ENCODE measurements around the gene VKORC1L1. TPM values are rescaled to one million over a fixed set of nuclear protein-coding genes. Genes with fewer than 3 reads are reported as not detected.
"Not testable (repeated sequence)": the region's sequence is repeated elsewhere in the genome, so short reads cannot be mapped to it uniquely, and the experiment has no call there.

The VKORC1L1 gene
- 10 to 100 TPM; 16.6 to 26.4 (median 23.6) TPM for polyA plus RNA-seq (ENCODE audit: insufficient read length in 10 of 10)
- long read RNA-seq, donor 1, full-length matches to known transcripts, result 5 of 5 reads
- long read RNA-seq, donor 1, partial matches to known transcripts, result 0 of 5 reads
- long read RNA-seq, donor 1, other reads (novel, unspliced or antisense), result 0 of 5 reads
- long read RNA-seq, donor 2, full-length matches to known transcripts, result 10 of 10 reads
- long read RNA-seq, donor 2, partial matches to known transcripts, result 0 of 10 reads
- long read RNA-seq, donor 2, other reads (novel, unspliced or antisense), result 0 of 10 reads
- long read RNA-seq, donor 3, result 0 reads
- long read RNA-seq, donor 4, full-length matches to known transcripts, result 7 of 7 reads
- long read RNA-seq, donor 4, partial matches to known transcripts, result 0 of 7 reads
- long read RNA-seq, donor 4, other reads (novel, unspliced or antisense), result 0 of 7 reads
- long read RNA-seq, donor 5, full-length matches to known transcripts, result 14 of 14 reads
- long read RNA-seq, donor 5, partial matches to known transcripts, result 0 of 14 reads
- long read RNA-seq, donor 5, other reads (novel, unspliced or antisense), result 0 of 14 reads
- long read RNA-seq, donor 6, full-length matches to known transcripts, result 10 of 10 reads
- long read RNA-seq, donor 6, partial matches to known transcripts, result 0 of 10 reads
- long read RNA-seq, donor 6, other reads (novel, unspliced or antisense), result 0 of 10 reads
- long read RNA-seq, donor 7, full-length matches to known transcripts, result 7 of 7 reads
- long read RNA-seq, donor 7, partial matches to known transcripts, result 0 of 7 reads
- long read RNA-seq, donor 7, other reads (novel, unspliced or antisense), result 0 of 7 reads
- long read RNA-seq, donor 8, full-length matches to known transcripts, result 3 of 3 reads
- long read RNA-seq, donor 8, partial matches to known transcripts, result 0 of 3 reads
- long read RNA-seq, donor 8, other reads (novel, unspliced or antisense), result 0 of 3 reads
- long read RNA-seq, donor 9, full-length matches to known transcripts, result 2 of 2 reads
- long read RNA-seq, donor 9, partial matches to known transcripts, result 0 of 2 reads
- long read RNA-seq, donor 9, other reads (novel, unspliced or antisense), result 0 of 2 reads

- DNase-seq, result peak; percentile 93 to 96 (median 95)
Observed at GRCh38 chr7:65872776-65873581, at the start of gene VKORC1L1. Gene VKORC1L1, plus strand, starts transcription at chr7:65873074. Its CDS starts 298 bp downstream, at chr7:65873372.

GRCh38 chr7:65827366-65827765 lies 45.5 kb upstream of the VKORC1L1 start:
- no peak for DNase-seq

GRCh38 chr7:65832281-65832680 lies 40.6 kb upstream of the VKORC1L1 start:
- DNase-seq, result peak; percentile 6 to 22 (median 10)

GRCh38 chr7:65836684-65837083 lies 36.2 kb upstream of the VKORC1L1 start:
- not testable (repeated sequence) for DNase-seq

- DNase-seq, result not testable (repeated sequence)
Observed at GRCh38 chr7:65837541-65837956, 35.3 kb upstream of the VKORC1L1 start.

- DNase-seq, result no peak
Observed at GRCh38 chr7:65839846-65840245, 33.0 kb upstream of the VKORC1L1 start.

- no peak for DNase-seq
Observed at GRCh38 chr7:65840446-65840845, 32.4 kb upstream of the VKORC1L1 start.

GRCh38 chr7:65843616-65844015 lies 29.3 kb upstream of the VKORC1L1 start:
- DNase-seq, result not testable (repeated sequence)

GRCh38 chr7:65846008-65846570 lies 26.8 kb upstream of the VKORC1L1 start:
- no peak for DNase-seq

- DNase-seq, result not testable (repeated sequence)
Observed at GRCh38 chr7:65853426-65853825, 19.4 kb upstream of the VKORC1L1 start.

- not testable (repeated sequence) for DNase-seq
Observed at GRCh38 chr7:65853892-65854291, 19.0 kb upstream of the VKORC1L1 start.

GRCh38 chr7:65857321-65857894 lies 15.5 kb upstream of the VKORC1L1 start:
- not testable (repeated sequence) for DNase-seq

GRCh38 chr7:65858660-65859059 lies 14.2 kb upstream of the VKORC1L1 start:
- DNase-seq, result not testable (repeated sequence)

- not testable (repeated sequence) for DNase-seq
Observed at GRCh38 chr7:65866244-65866643, 6.6 kb upstream of the VKORC1L1 start.

- DNase-seq, result not testable (repeated sequence)
Observed at GRCh38 chr7:65867681-65868080, 5.2 kb upstream of the VKORC1L1 start.

GRCh38 chr7:65869312-65869711 lies 3.6 kb upstream of the VKORC1L1 start:
- not testable (repeated sequence) for DNase-seq

GRCh38 chr7:65871451-65871850 lies 1.4 kb upstream of the VKORC1L1 start:
- DNase-seq, result peak in 2 of 3 donors; percentile 17 to 63

GRCh38 chr7:65873582-65874193 lies 814 bp downstream of the VKORC1L1 start:
- peak in 2 of 3 donors; percentile 4 to 51 for DNase-seq

GRCh38 chr7:65875715-65876114 lies 2.8 kb downstream of the VKORC1L1 start:
- DNase-seq, result not testable (repeated sequence)
